ENCODE results near the gene HUS1B. TPM values are rescaled to one million over a fixed set of nuclear protein-coding genes. Genes with fewer than 3 reads are reported as not detected.
A peak's percentile ranks its signal among the peaks of the same experiment; 100 is the strongest.
"Not testable (repeated sequence)": the region's sequence is repeated elsewhere in the genome, so short reads cannot be mapped to it uniquely, and the experiment has no call there.

HUS1B gene
- total RNA-seq, 1 donor from 2014 or later: not detected

DNA sequence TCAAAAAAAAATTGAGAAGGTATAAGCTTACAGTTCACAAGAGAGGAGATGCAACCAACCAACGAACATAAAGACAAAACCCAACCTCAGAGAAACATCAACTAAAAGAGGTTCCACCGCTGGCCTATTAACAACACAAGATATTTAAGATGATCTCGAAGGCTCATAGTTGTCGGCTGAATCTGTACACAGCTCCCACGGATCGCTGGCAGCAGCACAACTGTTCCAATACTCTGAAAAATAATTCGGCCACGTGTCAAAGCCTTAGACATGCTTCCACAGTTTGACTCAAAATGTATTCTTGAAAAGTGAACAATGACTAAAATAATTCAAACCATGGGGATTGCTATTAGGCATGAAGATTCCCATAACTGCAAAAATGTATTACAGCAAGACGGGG, 22.4 kb upstream of the HUS1B start:
- no peak for DNase-seq (ENCODE audit: low read depth)

GRCh38 chr6:678520-678919, 21.6 kb upstream of the HUS1B start:
- no peak for DNase-seq (ENCODE audit: low read depth)

GRCh38 chr6:677919-678318, 21.0 kb upstream of the HUS1B start:
- DNase-seq (ENCODE audit: low read depth): no peak

GRCh38 chr6:674956-675355, 18.1 kb upstream of the HUS1B start:
- no peak for DNase-seq (ENCODE audit: low read depth)

- no peak for DNase-seq (ENCODE audit: low read depth)
Measured at GRCh38 chr6:674406-674805, 17.5 kb upstream of the HUS1B start.

- no peak for DNase-seq (ENCODE audit: low read depth)
Measured at GRCh38 chr6:667253-667927, 10.5 kb upstream of the HUS1B start.

- no peak for DNase-seq (ENCODE audit: low read depth)
Measured at GRCh38 chr6:665403-666267, 8.7 kb upstream of the HUS1B start.

DNA sequence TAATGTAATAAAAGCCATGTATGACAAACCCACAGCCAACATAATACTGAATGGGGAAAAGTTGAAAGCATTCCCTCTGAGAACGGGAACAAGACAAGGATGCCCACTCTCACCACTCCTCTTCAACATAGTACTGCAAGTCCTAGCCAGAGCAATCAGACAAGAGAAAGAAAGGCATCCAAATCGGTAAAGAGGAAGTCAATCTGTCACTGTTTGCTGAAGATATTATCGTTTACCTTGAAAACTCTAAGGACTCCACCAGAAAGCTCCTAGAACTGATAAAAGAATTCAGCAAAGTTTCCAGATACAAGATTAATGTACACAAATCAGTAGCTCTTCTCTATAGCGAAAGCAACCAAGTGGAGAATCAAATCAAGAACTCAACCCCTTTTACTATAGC, 6.9 kb upstream of the HUS1B start:
- DNase-seq (ENCODE audit: low read depth): not testable (repeated sequence)

GRCh38 chr6:659716-660581, 3.0 kb upstream of the HUS1B start:
- no peak for DNase-seq (ENCODE audit: low read depth)

GRCh38 chr6:658244-658643, 1.3 kb upstream of the HUS1B start:
- DNase-seq (ENCODE audit: low read depth): peak; percentile 69

DNA sequence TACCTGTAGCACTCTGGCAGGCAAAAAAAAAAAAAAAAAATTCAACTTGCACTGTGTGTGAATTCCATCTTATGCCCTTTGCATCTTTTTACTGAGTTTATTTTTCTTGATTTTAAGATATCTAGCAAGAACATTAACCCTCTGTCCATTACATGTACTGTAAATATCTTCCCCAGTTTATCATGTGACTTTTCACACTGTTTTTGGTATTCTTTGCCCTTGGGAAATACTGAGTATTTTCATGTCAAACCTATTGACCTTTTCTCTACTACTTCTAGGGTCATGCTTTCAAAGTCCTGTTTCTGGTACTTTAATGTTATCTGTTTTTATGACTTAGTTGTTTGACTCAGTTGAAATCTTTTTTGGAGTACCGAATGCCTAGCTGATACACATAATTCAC, 843 bp upstream of the HUS1B start:
- DNase-seq (ENCODE audit: low read depth): no peak

DNA sequence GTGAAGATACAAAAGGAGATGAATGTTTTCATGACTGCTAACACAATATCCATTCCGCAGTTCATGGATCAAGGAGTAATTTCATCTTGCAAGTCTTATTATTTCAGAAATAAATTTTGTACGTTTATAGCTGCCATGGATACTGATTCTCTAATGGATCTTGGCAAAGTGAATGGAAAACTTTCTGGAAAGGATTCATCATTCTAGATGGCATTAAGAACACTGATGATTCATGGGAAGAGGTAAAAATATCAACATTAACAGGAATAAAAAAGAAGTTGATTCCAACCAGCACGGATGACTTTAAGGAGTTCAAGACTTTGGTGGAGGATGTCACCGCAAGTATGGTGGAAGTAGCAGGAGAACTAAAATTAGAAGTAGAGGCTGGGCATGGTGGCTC, 2.8 kb downstream of the HUS1B start:
- DNase-seq (ENCODE audit: low read depth): no peak

GRCh38 chr6:652865-653264, 4.0 kb downstream of the HUS1B start:
- DNase-seq (ENCODE audit: low read depth): no peak

DNA sequence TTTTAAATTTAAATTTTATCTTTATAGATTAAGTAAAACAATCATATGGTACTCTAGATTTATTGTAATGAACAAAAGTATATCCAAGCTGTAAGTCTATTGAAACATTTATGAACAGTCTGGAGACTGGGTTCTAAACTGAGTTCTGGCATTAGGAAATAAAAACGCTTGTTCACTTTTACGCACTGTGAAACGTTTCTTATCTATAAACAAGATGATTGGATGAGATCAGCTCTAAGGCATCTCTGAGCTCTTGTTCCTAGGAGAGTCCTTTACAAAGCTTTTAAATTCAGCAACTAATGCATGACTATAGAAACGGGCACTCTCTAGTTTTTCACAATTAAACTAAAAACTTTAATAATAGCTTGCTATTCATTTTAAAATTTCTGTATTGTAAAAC, 6.8 kb downstream of the HUS1B start:
- DNase-seq (ENCODE audit: low read depth): no peak

DNA sequence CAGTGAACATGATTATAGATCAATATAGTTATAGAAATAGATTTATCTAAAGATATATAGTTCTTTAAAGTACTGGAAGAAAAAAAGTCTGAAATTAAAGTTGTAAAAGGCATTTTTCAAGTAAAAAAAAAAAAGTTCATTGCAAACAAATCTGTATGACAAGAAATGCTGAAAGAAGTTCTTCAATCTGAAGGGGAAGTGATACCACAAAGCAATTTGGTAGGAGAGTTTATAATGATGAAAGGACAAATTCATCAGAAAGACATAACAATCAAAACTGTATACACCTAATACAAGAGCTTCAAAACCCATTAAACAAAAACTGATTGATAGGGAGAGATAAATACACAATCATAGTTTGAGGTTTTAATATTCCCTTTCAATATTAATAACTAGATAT, 14.1 kb downstream of the HUS1B start:
- DNase-seq (ENCODE audit: low read depth): no peak

- DNase-seq (ENCODE audit: low read depth): no peak
Measured at GRCh38 chr6:641225-641985, 15.5 kb downstream of the HUS1B start.

DNA sequence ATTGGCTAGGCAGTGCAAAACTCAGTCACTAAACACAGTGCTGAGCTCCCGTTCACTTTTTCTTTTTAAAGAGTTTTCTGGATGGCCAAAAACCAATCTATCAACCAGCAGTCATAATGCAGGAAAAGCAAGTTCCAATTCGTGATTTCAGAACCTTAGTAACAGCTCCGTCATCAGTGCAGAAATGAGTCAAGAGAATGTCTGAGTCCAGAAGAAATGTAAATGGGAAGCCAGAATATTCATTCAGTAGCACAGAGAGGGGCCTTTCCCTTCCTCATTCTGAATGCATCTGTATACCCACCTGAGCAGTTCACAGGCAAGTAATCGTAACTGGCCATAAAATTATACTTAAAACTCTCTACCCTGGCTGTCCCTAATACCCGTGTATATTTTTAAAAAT, 20.4 kb downstream of the HUS1B start:
- no peak for DNase-seq (ENCODE audit: low read depth)

GRCh38 chr6:635233-635632, 21.7 kb downstream of the HUS1B start:
- no peak for DNase-seq (ENCODE audit: low read depth)

- DNase-seq (ENCODE audit: low read depth): no peak
Measured at GRCh38 chr6:633611-634010, 23.3 kb downstream of the HUS1B start.

DNA sequence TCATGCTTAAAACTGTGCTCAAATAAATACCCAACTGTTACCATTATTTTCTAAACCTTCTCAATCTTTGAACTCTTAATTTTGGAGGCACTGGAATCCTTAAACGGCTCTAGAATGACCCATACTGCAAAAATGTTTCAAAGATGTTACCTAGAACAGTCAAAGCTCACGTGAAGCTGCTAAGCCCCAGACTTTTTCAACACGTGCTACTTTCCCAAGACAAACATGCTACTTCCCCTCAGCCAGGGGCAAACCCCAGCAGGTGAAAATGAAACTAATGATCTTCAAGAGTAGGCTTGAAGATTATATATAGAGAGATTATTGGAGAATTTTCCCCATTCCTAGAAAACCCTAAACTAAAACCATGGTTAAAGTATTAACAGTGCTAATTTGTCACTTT, 28.1 kb downstream of the HUS1B start:
- no peak for DNase-seq (ENCODE audit: low read depth)

- DNase-seq (ENCODE audit: low read depth): peak; percentile 98
Measured at GRCh38 chr6:626236-626635, 30.7 kb downstream of the HUS1B start.
